Trophoblast cell (in vitro differentiated cells and primary cell): Measurements from ENCODE around the gene MEGF6.

Source experiments
- DNase-seq, 2 donors: peaks; one replicate each; pipeline ENCODE4 v3.0.0-alpha.2; 2016
- H2AFZ ChIP-seq: 2 replicates; pipeline ENCODE4 v1.6.1; 2013; ENCODE audit warnings: low read length, moderate library complexity, mild to moderate bottlenecking; ENCODE audit not compliant: insufficient read depth, poor library complexity
- H2AK5ac ChIP-seq: 2 replicates; pipeline ENCODE4 v1.6.1; 2013; ENCODE audit warnings: mild to moderate bottlenecking, low read length
- H2BK120ac ChIP-seq: 2 replicates; pipeline ENCODE4 v1.6.1; 2013; ENCODE audit warnings: low read length, mild to moderate bottlenecking, moderate library complexity; ENCODE audit not compliant: insufficient read depth, poor library complexity
- H2BK12ac ChIP-seq: 2 replicates; pipeline ENCODE4 v1.6.1; 2013; ENCODE audit warnings: mild to moderate bottlenecking, low read length, moderate library complexity
- H2BK5ac ChIP-seq: 2 replicates; pipeline ENCODE4 v1.6.1; 2013; ENCODE audit warnings: low read length, low read depth, moderate library complexity, mild to moderate bottlenecking; ENCODE audit not compliant: poor library complexity
- H3K14ac ChIP-seq: 2 replicates; pipeline ENCODE4 v1.6.1; 2013; ENCODE audit warnings: mild to moderate bottlenecking, low read length
- H3K18ac ChIP-seq: 2 replicates; pipeline ENCODE4 v1.6.1; 2013; ENCODE audit warnings: mild to moderate bottlenecking, low read length
- H3K23ac ChIP-seq: 2 replicates; pipeline ENCODE4 v1.6.1; 2013; ENCODE audit warnings: low read length
- H3K27ac ChIP-seq: 2 replicates; pipeline ENCODE4 v1.5.1; 2013; ENCODE audit warnings: low read depth, mild to moderate bottlenecking, inconsistent platforms, low read length, moderate library complexity
- H3K27me3 ChIP-seq: 2 replicates; pipeline ENCODE4 v1.6.1; 2013; ENCODE audit warnings: inconsistent platforms, mild to moderate bottlenecking, low read length, moderate library complexity; ENCODE audit not compliant: insufficient read depth
- H3K36me3 ChIP-seq, 2 experiments: 1 replicate in 1 of 2; 2 replicates in 1 of 2; pipeline ENCODE4 v1.6.1; 2013; ENCODE audit warnings: low read length in 2 of 2, mild to moderate bottlenecking in 2 of 2, moderate library complexity in 1 of 2; ENCODE audit not compliant: insufficient read depth in 2 of 2, control insufficient read depth in 1 of 2
- H3K4ac ChIP-seq: 2 replicates; pipeline ENCODE4 v1.6.1; 2013; ENCODE audit warnings: low read depth, mild to moderate bottlenecking, low read length, moderate library complexity
- H3K4me1 ChIP-seq, 2 experiments: 1 replicate in 1 of 2; 2 replicates in 1 of 2; pipeline ENCODE4 v1.6.1; 2013; ENCODE audit warnings: low read length in 2 of 2, mild to moderate bottlenecking in 2 of 2, moderate library complexity in 1 of 2; ENCODE audit not compliant: insufficient read depth in 2 of 2, control insufficient read depth in 1 of 2
- H3K4me2 ChIP-seq: 2 replicates; pipeline ENCODE4 v1.6.1; 2013; ENCODE audit warnings: inconsistent platforms, mild to moderate bottlenecking, low read length, moderate library complexity
- H3K4me3 ChIP-seq: 2 replicates; pipeline ENCODE4 v1.5.1; 2013; ENCODE audit warnings: mild to moderate bottlenecking, low read depth, low read length, inconsistent platforms
- H3K79me1 ChIP-seq: one replicate; pipeline ENCODE4 v1.6.1; 2013; ENCODE audit warnings: low read length
- H3K79me2 ChIP-seq: 2 replicates; pipeline ENCODE4 v1.6.1; 2013; ENCODE audit warnings: low read length, mild to moderate bottlenecking; ENCODE audit not compliant: control insufficient read depth, insufficient read depth, poor library complexity
- H3K9ac ChIP-seq: 2 replicates; pipeline ENCODE4 v1.6.1; 2013; ENCODE audit warnings: mild to moderate bottlenecking, low read length
- H3K9me3 ChIP-seq: 2 replicates; pipeline ENCODE4 v1.6.1; 2013; ENCODE audit warnings: low read depth, mild to moderate bottlenecking, control low read depth, inconsistent platforms, low read length; ENCODE audit not compliant: insufficient read depth
- H4K12ac ChIP-seq: 2 replicates; pipeline ENCODE4 v1.6.1; 2013; ENCODE audit warnings: low read depth, mild to moderate bottlenecking, low read length, moderate library complexity
- H4K8ac ChIP-seq: 2 replicates; pipeline ENCODE4 v1.6.1; 2013; ENCODE audit warnings: low read depth, mild to moderate bottlenecking, low read length, moderate library complexity
- H4K91ac ChIP-seq: one replicate; pipeline ENCODE4 v1.6.1; 2013; ENCODE audit warnings: low read depth, mild to moderate bottlenecking, low read length, moderate library complexity
- WGBS: extraction: QIAGEN DNeasy Blood & Tissue Kit; methylation state at CpG from one replicate; pipeline ENCODE4 v1.1.7; 2013; ENCODE audit warnings: missing lambda C conversion rate; ENCODE audit not compliant: insufficient read length, insufficient coverage; ENCODE audit errors: extremely low coverage; 5-methylcytosine and 5-hydroxymethylcytosine counted together

The MEGF6 gene

GRCh38 chr1:3548895-3549294, 62.4 kb downstream of the MEGF6 start:
- H3K4me3 ChIP-seq: no peak overlapping the region
- H3K18ac ChIP-seq: peak overlapping the region; percentile 12
- no peak overlapping the region for H3K27ac ChIP-seq
- peaks cover 2% of the 10 kb centered on the region for H3K79me2 ChIP-seq
- no peak overlapping the region for H4K12ac ChIP-seq
- H3K9me3 ChIP-seq: no peaks in the 10 kb centered on the region
- no peaks in the 10 kb centered on the region for H3K27me3 ChIP-seq
- H4K91ac ChIP-seq: peak overlapping the region; percentile 49
- peaks cover 49 to 50% of the 10 kb centered on the region in 2 experiments for H3K4me1 ChIP-seq
- H3K36me3 ChIP-seq: no peaks in the 10 kb centered on the region
- WGBS: no CpG with 5 or more reads among the region's 15 CpGs
- no peak for DNase-seq
- H3K14ac ChIP-seq: peak overlapping the region; percentile 8
- peaks cover 21% of the 10 kb centered on the region for H3K79me1 ChIP-seq
- no peak overlapping the region for H3K4ac ChIP-seq
- peak overlapping the region; percentile 20 for H4K8ac ChIP-seq
- H2BK12ac ChIP-seq: peak overlapping the region; percentile 12
- no peak overlapping the region for H3K9ac ChIP-seq
- no peak overlapping the region for H3K4me2 ChIP-seq
- H2BK5ac ChIP-seq: no peak overlapping the region
- H2BK120ac ChIP-seq: peak overlapping the region; percentile 26
- peak overlapping the region; percentile 28 for H2AK5ac ChIP-seq
- no peak overlapping the region for H3K23ac ChIP-seq
- no peak overlapping the region for H2AFZ ChIP-seq

GRCh38 chr1:3548156-3548893, 63.0 kb downstream of the MEGF6 start:
- WGBS: no CpG with 5 or more reads among the region's 24 CpGs
- no peak overlapping the region for H2AFZ ChIP-seq
- peaks cover 2% of the 10 kb centered on the region for H3K79me2 ChIP-seq
- H2BK5ac ChIP-seq: peak overlapping the region; percentile 43
- peaks cover 18% of the 10 kb centered on the region for H3K79me1 ChIP-seq
- H3K9me3 ChIP-seq: no peaks in the 10 kb centered on the region
- H2BK12ac ChIP-seq: peak overlapping the region; percentile 11
- no peak overlapping the region for H3K23ac ChIP-seq
- H3K27ac ChIP-seq: peak overlapping the region; percentile 51
- H3K9ac ChIP-seq: no peak overlapping the region
- H4K91ac ChIP-seq: peak overlapping the region; percentile 56
- no peak overlapping the region for H3K4me2 ChIP-seq
- no peaks in the 10 kb centered on the region for H3K36me3 ChIP-seq
- H3K27me3 ChIP-seq: no peaks in the 10 kb centered on the region
- peak overlapping the region; percentile 20 for H4K8ac ChIP-seq
- H3K14ac ChIP-seq: peak overlapping the region; percentile 74
- H4K12ac ChIP-seq: no peak overlapping the region
- DNase-seq: peak; percentile 97 to 98
- peak overlapping the region; percentile 28 for H2AK5ac ChIP-seq
- H3K4me3 ChIP-seq: no peak overlapping the region
- H3K4me1 ChIP-seq: peaks cover 47 to 50% of the 10 kb centered on the region in 2 experiments
- peak overlapping the region; percentile 74 for H2BK120ac ChIP-seq
- peak overlapping the region; percentile 36 for H3K18ac ChIP-seq
- H3K4ac ChIP-seq: no peak overlapping the region

GRCh38 chr1:3547055-3548005, 64.0 kb downstream of the MEGF6 start:
- no peak overlapping the region for H4K12ac ChIP-seq
- H3K4me1 ChIP-seq: peaks cover 54 to 57% of the 10 kb centered on the region in 2 experiments
- H3K4me2 ChIP-seq: no peak overlapping the region
- peak overlapping the region; percentile 36 for H3K18ac ChIP-seq
- H4K91ac ChIP-seq: peak overlapping the region; percentile 56
- H2AK5ac ChIP-seq: peak overlapping the region; percentile 89
- no peaks in the 10 kb centered on the region for H3K27me3 ChIP-seq
- H3K9ac ChIP-seq: no peak overlapping the region
- H2BK12ac ChIP-seq: peak overlapping the region; percentile 11
- H2BK120ac ChIP-seq: peak overlapping the region; percentile 74
- peak overlapping the region; percentile 12 for H4K8ac ChIP-seq
- H3K79me1 ChIP-seq: peaks cover 27% of the 10 kb centered on the region
- peak overlapping the region; percentile 51 for H3K27ac ChIP-seq
- no CpG with 5 or more reads among the region's 38 CpGs for WGBS
- H3K9me3 ChIP-seq: no peaks in the 10 kb centered on the region
- H3K23ac ChIP-seq: no peak overlapping the region
- no peak overlapping the region for H2AFZ ChIP-seq
- H3K79me2 ChIP-seq: peaks cover 2% of the 10 kb centered on the region
- H3K36me3 ChIP-seq: no peaks in the 10 kb centered on the region
- H2BK5ac ChIP-seq: peak overlapping the region; percentile 43
- peak; percentile 87 to 89 for DNase-seq
- H3K4me3 ChIP-seq: no peak overlapping the region
- peak overlapping the region; percentile 74 for H3K14ac ChIP-seq
- no peak overlapping the region for H3K4ac ChIP-seq

GRCh38 chr1:3546048-3546384, 65.3 kb downstream of the MEGF6 start:
- H2BK120ac ChIP-seq: peak overlapping the region; percentile 48
- whole genome bisulfite sequencing: no CpG with 5 or more reads among the region's 4 CpGs
- H3K4me1 ChIP-seq: peaks cover 61 to 62% of the 10 kb centered on the region in 2 experiments
- no peak for DNase-seq
- no peaks in the 10 kb centered on the region for H3K9me3 ChIP-seq
- peaks cover 2% of the 10 kb centered on the region for H3K79me2 ChIP-seq
- no peak overlapping the region for H2AFZ ChIP-seq
- H3K27ac ChIP-seq: no peak overlapping the region
- H3K36me3 ChIP-seq: no peaks in the 10 kb centered on the region
- H2AK5ac ChIP-seq: peak overlapping the region; percentile 44
- H4K12ac ChIP-seq: no peak overlapping the region
- H3K79me1 ChIP-seq: peaks cover 35% of the 10 kb centered on the region
- H2BK5ac ChIP-seq: no peak overlapping the region
- H3K14ac ChIP-seq: no peak overlapping the region
- H3K27me3 ChIP-seq: no peaks in the 10 kb centered on the region
- no peak overlapping the region for H3K4me3 ChIP-seq
- no peak overlapping the region for H3K18ac ChIP-seq
- no peak overlapping the region for H3K23ac ChIP-seq
- H3K9ac ChIP-seq: no peak overlapping the region
- H4K8ac ChIP-seq: no peak overlapping the region
- H3K4me2 ChIP-seq: no peak overlapping the region
- peak overlapping the region; percentile 37 for H2BK12ac ChIP-seq
- no peak overlapping the region for H3K4ac ChIP-seq
- H4K91ac ChIP-seq: peak overlapping the region; percentile 79
